Hepatocyte (in vitro differentiated cells): Measurements from ENCODE around the gene MIX23. TPM values are rescaled to one million over a fixed set of nuclear protein-coding genes. Genes with fewer than 3 reads are reported as not detected.

Experiments used
- DNase-seq: peaks from one replicate; pipeline ENCODE4 v3.0.0-alpha.2; 2016; ENCODE audit warnings: low spot score
- H2AFZ ChIP-seq: fragments of 200-600 bp; sonication (generic); 2 replicates; pipeline ENCODE4 v1.6.0; 2016; ENCODE audit warnings: antibody characterized with exemption, mild to moderate bottlenecking
- H3K27ac ChIP-seq: fragments of 200-600 bp; sonication (generic); 2 replicates; pipeline ENCODE4 v1.5.1; 2016; ENCODE audit warnings: mild to moderate bottlenecking
- H3K27me3 ChIP-seq: fragments of 200-600 bp; sonication (generic); 2 replicates; pipeline ENCODE4 v1.6.1; 2016
- H3K36me3 ChIP-seq: fragments of 200-600 bp; sonication (generic); replicated peaks from 2 replicates; pipeline ENCODE4 v1.5.1; 2016; ENCODE audit warnings: low read depth; ENCODE audit not compliant: insufficient read depth
- H3K4me1 ChIP-seq: fragments of 200-600 bp; sonication (generic); 2 replicates; pipeline ENCODE4 v1.5.1; 2016; ENCODE audit warnings: mild to moderate bottlenecking, moderate library complexity; ENCODE audit not compliant: insufficient read depth
- H3K4me2 ChIP-seq: fragments of 200-600 bp; sonication (generic); 2 replicates; pipeline ENCODE4 v1.6.0; 2016
- H3K4me3 ChIP-seq: fragments of 200-600 bp; sonication (generic); 2 replicates; pipeline ENCODE4 v1.5.1; 2016; ENCODE audit warnings: mild to moderate bottlenecking
- H3K79me2 ChIP-seq: fragments of 200-600 bp; sonication (generic); 2 replicates; pipeline ENCODE4 v1.6.0; 2017; ENCODE audit warnings: mild to moderate bottlenecking
- H3K9me2 ChIP-seq: fragments of 200-600 bp; sonication (generic); replicated peaks from 2 replicates; pipeline ENCODE4 v1.6.0; 2017; ENCODE audit warnings: mild to moderate bottlenecking; ENCODE audit not compliant: insufficient read depth
- H3K9me3 ChIP-seq: fragments of 200-600 bp; sonication (generic); 2 replicates; pipeline ENCODE4 v1.5.1; 2016; ENCODE audit warnings: low read depth, mild to moderate bottlenecking
- H4K20me1 ChIP-seq: fragments of 200-600 bp; sonication (generic); 2 replicates; pipeline ENCODE4 v1.6.0; 2016; ENCODE audit warnings: mild to moderate bottlenecking; ENCODE audit not compliant: insufficient read depth, poor library complexity, severe bottlenecking
- CTCF ChIP-seq: fragments of 200-600 bp; sonication (generic); IDR thresholded peaks from 2 replicates; pipeline ENCODE4 v1.5.1; 2016; ENCODE audit warnings: antibody characterized with exemption, mild to moderate bottlenecking; ENCODE audit not compliant: poor library complexity
- EZH2 ChIP-seq: fragments of 200-600 bp; sonication (generic); IDR thresholded peaks from 2 replicates; pipeline ENCODE4 v1.6.1; 2016; ENCODE audit warnings: antibody characterized with exemption, mild to moderate bottlenecking, borderline replicate concordance
- EZH2phosphoT487 ChIP-seq: fragments of 200-600 bp; sonication (generic); IDR thresholded peaks from one replicate; pipeline ENCODE4 v1.6.1; 2018; ENCODE audit warnings: antibody characterized with exemption, mild to moderate bottlenecking, low read depth, moderate library complexity; ENCODE audit not compliant: unreplicated experiment, severe bottlenecking
- WGBS: methylation state at CpG from one replicate; pipeline ENCODE4 v1.1.6; 2016; ENCODE audit warnings: low lambda C conversion rate; ENCODE audit errors: missing lambda C conversion rate; 5-methylcytosine and 5-hydroxymethylcytosine counted together
- polyA plus RNA-seq: library from polyadenylated mRNA; unstranded; fragments of >200 nt; fragmentation: Nextera tagmentation; extraction: Ambion mirVana; gene quantifications from 2 replicates; pipeline ENCODE4 v1.2.1, GENCODE V29; 2016
- total RNA-seq: library from RNA; depleted of rRNA; stranded (reverse); fragments of >200 nt; gene quantifications from 2 replicates; pipeline ENCODE4 v1.2.3, GENCODE V29; 2014

MIX23 gene
- total and polyA plus RNA-seq, 2 experiments from 2014 or later = 42.0 to 46.4 TPM

GRCh38 chr3:122365073-122365472 is 18.0 kb downstream of the MIX23 start:
- H3K79me2 ChIP-seq = no peaks in the 10 kb centered on the region
- no peaks in the 10 kb centered on the region for H3K9me3 ChIP-seq
- H3K4me3 ChIP-seq = no peak overlapping the region
- H3K27ac ChIP-seq = peak overlapping the region; percentile 90
- H3K27me3 ChIP-seq = no peaks in the 10 kb centered on the region
- no peak for DNase-seq
- 77% methylated on average over 1 of the region's 1 CpG for WGBS
- peaks cover 34% of the 10 kb centered on the region for H3K4me1 ChIP-seq
- H2AFZ ChIP-seq = no peak overlapping the region
- H3K4me2 ChIP-seq = peak overlapping the region; percentile 30
- no peaks in the 10 kb centered on the region for H4K20me1 ChIP-seq
- TF ChIP-seq EZH2 (no peak), EZH2phosphoT487 (no peak), CTCF (no peak)
- no peaks in the 10 kb centered on the region for H3K9me2 ChIP-seq
- H3K36me3 ChIP-seq = no peaks in the 10 kb centered on the region

- H3K9me2 ChIP-seq = no peaks in the 10 kb centered on the region
- H3K27me3 ChIP-seq = no peaks in the 10 kb centered on the region
- no peak overlapping the region for H3K4me2 ChIP-seq
- WGBS = 72% methylated on average over 2 of the region's 2 CpGs
- no peaks in the 10 kb centered on the region for H3K79me2 ChIP-seq
- H4K20me1 ChIP-seq = no peaks in the 10 kb centered on the region
- no peak overlapping the region for H3K4me3 ChIP-seq
- no peak overlapping the region for H2AFZ ChIP-seq
- H3K27ac ChIP-seq = peak overlapping the region; percentile 90
- peaks cover 34% of the 10 kb centered on the region for H3K4me1 ChIP-seq
- no peaks in the 10 kb centered on the region for H3K36me3 ChIP-seq
- H3K9me3 ChIP-seq = no peaks in the 10 kb centered on the region
- no peak for DNase-seq
- TF ChIP-seq CTCF = no peak
Measured at GRCh38 chr3:122364490-122364889, 18.5 kb downstream of the MIX23 start.

GRCh38 chr3:122362026-122362425 is 21.0 kb downstream of the MIX23 start:
- H3K79me2 ChIP-seq = no peaks in the 10 kb centered on the region
- no peaks in the 10 kb centered on the region for H3K27me3 ChIP-seq
- H2AFZ ChIP-seq = no peak overlapping the region
- 62% methylated on average over 2 of the region's 2 CpGs for WGBS
- peaks cover 34% of the 10 kb centered on the region for H3K4me1 ChIP-seq
- H4K20me1 ChIP-seq = no peaks in the 10 kb centered on the region
- no peaks in the 10 kb centered on the region for H3K36me3 ChIP-seq
- H3K9me3 ChIP-seq = no peaks in the 10 kb centered on the region
- H3K4me2 ChIP-seq = no peak overlapping the region
- no peaks in the 10 kb centered on the region for H3K9me2 ChIP-seq
- peak overlapping the region; percentile 90 for H3K27ac ChIP-seq
- TF ChIP-seq EZH2 (no peak), CTCF (no peak), EZH2phosphoT487 (no peak)
- H3K4me3 ChIP-seq = no peak overlapping the region
- DNase-seq = no peak

GRCh38 chr3:122358703-122359032 is 24.4 kb downstream of the MIX23 start:
- H3K9me3 ChIP-seq = no peaks in the 10 kb centered on the region
- no peak overlapping the region for H2AFZ ChIP-seq
- H4K20me1 ChIP-seq = no peaks in the 10 kb centered on the region
- H3K79me2 ChIP-seq = no peaks in the 10 kb centered on the region
- no peak overlapping the region for H3K4me2 ChIP-seq
- H3K9me2 ChIP-seq = no peaks in the 10 kb centered on the region
- H3K27me3 ChIP-seq = no peaks in the 10 kb centered on the region
- no peak overlapping the region for H3K4me3 ChIP-seq
- H3K36me3 ChIP-seq = no peaks in the 10 kb centered on the region
- no peak for TF ChIP-seq EZH2
- TF ChIP-seq CTCF = no peak
- no peak for TF ChIP-seq EZH2phosphoT487
- WGBS = 93% methylated on average over 2 of the region's 2 CpGs
- H3K4me1 ChIP-seq = peaks cover 17% of the 10 kb centered on the region
- H3K27ac ChIP-seq = no peak overlapping the region
- no peak for DNase-seq
